ENCODE data around the gene NDUFV2.

NDUFV2 gene

GRCh38 chr18:9062418-9062751 is 40.1 kb upstream of the NDUFV2 start:
- no peak for DNase-seq (ENCODE audit: low read depth)
- no peak overlapping the region for H3K4me3 ChIP-seq (ENCODE audit: control insufficient read depth, low read depth, low read length)
- TF ChIP-seq CTCF (IDR thresholded peaks at IDR 0.05; ENCODE audit: control insufficient read depth, insufficient read depth, low read depth, low read length, missing control alignments) = no peak

DNA sequence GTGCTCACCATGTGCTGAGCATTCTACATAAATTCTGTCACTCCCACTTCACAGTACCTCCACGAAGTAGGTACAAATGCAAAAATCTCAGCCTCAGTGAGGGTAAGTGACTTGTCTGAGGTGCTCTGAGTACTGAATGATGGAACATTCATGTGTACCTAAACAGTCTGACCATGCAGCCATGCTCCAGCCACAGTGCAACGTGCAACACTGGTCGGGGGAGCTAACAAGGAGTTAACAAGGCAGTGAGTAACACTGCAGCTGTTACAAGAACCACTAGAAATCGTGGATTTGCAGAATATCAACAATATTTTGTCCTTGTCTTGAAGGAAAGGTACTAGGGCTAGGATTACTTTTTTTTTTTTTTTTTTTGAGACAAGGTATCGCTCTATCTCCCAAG is 36.6 kb upstream of the NDUFV2 start:
- no peak for TF ChIP-seq CTCF (IDR thresholded peaks at IDR 0.05; ENCODE audit: control insufficient read depth, insufficient read depth, low read depth, low read length, missing control alignments)
- no peak for DNase-seq (ENCODE audit: low read depth)
- H3K4me3 ChIP-seq (ENCODE audit: control insufficient read depth, low read depth, low read length) = no peak overlapping the region

DNA sequence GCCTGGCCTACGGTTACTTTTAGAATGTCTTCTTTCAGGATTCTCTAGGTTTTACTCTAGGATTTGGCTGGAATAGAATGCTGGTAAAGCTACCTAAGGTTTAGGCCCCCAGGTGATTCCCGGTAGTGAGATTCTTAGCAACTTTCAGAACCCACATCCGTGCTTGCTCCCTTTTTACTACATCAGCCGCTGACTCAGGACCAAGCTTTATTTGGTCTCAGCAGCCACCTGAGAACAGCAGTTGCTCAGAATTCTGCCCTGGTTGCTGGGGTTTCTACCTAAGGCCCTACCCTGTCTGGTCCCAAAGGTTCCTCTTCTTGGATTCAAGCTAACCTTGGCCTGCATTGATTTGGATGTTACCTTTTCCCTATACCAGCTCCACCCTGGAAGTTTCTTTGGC is 36.1 kb upstream of the NDUFV2 start:
- no peak for DNase-seq (ENCODE audit: low read depth)
- H3K4me3 ChIP-seq (ENCODE audit: control insufficient read depth, low read depth, low read length) = no peak overlapping the region
- no peak for TF ChIP-seq CTCF (IDR thresholded peaks at IDR 0.05; ENCODE audit: control insufficient read depth, insufficient read depth, low read depth, low read length, missing control alignments)

DNA sequence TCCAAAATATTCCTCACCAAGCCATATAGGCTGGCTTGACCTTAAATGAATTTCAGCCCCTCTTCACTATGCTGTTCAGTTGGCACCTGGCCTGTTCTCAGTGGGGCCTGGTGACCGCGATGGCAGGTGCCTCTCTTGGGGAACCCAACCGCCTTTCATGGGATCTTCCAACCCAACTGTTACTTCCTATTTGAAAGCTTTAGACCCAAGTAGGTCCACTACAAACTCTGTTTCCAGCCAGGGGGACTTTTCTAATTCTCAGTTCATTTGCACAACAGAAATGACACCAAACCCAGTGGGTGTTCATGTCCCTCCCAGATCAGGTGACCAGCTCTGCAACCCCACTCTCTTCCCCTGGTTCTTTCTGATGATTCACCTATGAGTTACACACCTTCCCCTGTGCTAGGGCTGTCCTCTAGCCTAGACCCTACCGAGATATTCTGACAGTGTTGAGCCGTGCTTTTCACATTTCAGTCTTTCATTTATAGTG is 35.6 kb upstream of the NDUFV2 start:
- DNase-seq (ENCODE audit: low read depth) = no peak
- TF ChIP-seq CTCF (IDR thresholded peaks at IDR 0.05; ENCODE audit: control insufficient read depth, insufficient read depth, low read depth, low read length, missing control alignments) = no peak
- H3K4me3 ChIP-seq (ENCODE audit: control insufficient read depth, low read depth, low read length) = no peak overlapping the region

DNA sequence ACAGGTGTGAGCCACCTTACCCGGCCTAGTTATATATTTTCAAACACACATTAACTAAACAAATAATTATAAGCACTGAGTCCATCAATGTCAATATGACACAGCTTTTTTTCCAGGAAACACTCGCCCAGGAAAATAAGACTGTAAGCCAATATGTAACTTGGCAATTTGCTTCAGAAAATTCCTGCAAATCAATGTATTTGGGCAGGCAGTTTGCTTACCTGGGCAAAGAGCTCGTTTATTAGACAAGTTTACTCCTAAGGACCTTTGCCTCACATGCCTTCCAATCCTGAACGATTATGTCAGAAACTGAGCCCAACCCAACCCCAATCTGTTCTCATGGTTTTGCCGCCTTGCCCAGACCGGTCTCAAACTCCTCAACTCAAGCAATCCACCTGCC is 34.7 kb upstream of the NDUFV2 start:
- no peak overlapping the region for H3K4me3 ChIP-seq (ENCODE audit: control insufficient read depth, low read depth, low read length)
- TF ChIP-seq CTCF (IDR thresholded peaks at IDR 0.05; ENCODE audit: control insufficient read depth, insufficient read depth, low read depth, low read length, missing control alignments) = no peak
- no peak for DNase-seq (ENCODE audit: low read depth)

GRCh38 chr18:9068346-9068745 is 34.2 kb upstream of the NDUFV2 start:
- TF ChIP-seq CTCF (IDR thresholded peaks at IDR 0.05; ENCODE audit: control insufficient read depth, insufficient read depth, low read depth, low read length, missing control alignments) = no peak
- no peak for DNase-seq (ENCODE audit: low read depth)
- H3K4me3 ChIP-seq (ENCODE audit: control insufficient read depth, low read depth, low read length) = no peak overlapping the region

- TF ChIP-seq CTCF (IDR thresholded peaks at IDR 0.05; ENCODE audit: control insufficient read depth, insufficient read depth, low read depth, low read length, missing control alignments) = no peak
- DNase-seq (ENCODE audit: low read depth) = no peak
- H3K4me3 ChIP-seq (ENCODE audit: control insufficient read depth, low read depth, low read length) = no peak overlapping the region
These were observed 32.9 kb upstream of the NDUFV2 start for GRCh38 chr18:9069601-9070000.

All from AG09309 (cell line).